ENCODE measurements around the gene RIPK1. TPM values are rescaled to one million over a fixed set of nuclear protein-coding genes. Genes with fewer than 3 reads are reported as not detected.
A peak's percentile ranks its signal among the peaks of the same experiment; 100 is the strongest.

The RIPK1 gene
- total RNA-seq, 1 donor from 2014 or later: 30.5 TPM

DNA sequence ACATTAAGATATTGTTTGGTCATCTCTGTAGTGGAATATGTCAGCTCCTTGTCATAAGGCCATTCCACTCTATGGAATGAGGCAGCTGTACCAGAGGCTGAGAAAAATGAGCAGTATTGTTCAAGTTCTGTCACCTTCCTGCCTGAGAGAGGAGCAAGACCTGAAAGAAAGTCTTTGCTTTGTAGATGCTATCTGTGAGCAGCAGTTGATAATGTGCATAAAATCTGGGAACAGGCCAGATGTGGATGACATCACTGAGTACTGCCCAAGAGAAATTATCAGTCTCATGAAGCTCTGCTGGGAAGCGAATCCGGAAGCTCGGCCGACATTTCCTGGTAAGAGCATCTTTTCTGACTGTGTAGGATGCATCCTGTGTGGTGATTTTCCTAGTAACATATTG, 16.8 kb downstream of the RIPK1 start:
- DNase-seq: no peak

GRCh38 chr6:3086282-3086946, 18.1 kb downstream of the RIPK1 start:
- DNase-seq: no peak

DNA sequence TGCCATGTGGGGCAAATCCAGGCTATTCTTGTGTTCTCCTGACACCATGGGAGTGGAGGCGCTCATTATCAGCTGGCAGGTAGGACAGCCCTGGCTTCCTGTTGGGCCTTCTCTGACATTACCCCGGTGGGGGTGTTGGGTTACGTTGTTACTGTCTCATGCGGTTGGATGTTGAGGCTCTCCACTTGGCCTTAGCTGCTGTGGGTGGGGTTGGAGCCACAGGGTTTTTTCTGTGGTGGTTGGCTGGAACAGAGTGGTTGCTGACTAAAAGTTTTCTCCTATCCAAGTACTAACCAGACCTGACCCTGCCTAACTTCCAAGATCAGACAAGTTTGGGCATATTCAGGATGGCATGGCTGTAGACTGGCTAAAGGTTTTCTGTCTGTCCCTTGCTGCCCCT, 20.2 kb downstream of the RIPK1 start:
- DNase-seq: no peak

GRCh38 chr6:3088968-3089367, 20.7 kb downstream of the RIPK1 start:
- DNase-seq: no peak

GRCh38 chr6:3090013-3090412, 21.7 kb downstream of the RIPK1 start:
- DNase-seq: no peak

DNA sequence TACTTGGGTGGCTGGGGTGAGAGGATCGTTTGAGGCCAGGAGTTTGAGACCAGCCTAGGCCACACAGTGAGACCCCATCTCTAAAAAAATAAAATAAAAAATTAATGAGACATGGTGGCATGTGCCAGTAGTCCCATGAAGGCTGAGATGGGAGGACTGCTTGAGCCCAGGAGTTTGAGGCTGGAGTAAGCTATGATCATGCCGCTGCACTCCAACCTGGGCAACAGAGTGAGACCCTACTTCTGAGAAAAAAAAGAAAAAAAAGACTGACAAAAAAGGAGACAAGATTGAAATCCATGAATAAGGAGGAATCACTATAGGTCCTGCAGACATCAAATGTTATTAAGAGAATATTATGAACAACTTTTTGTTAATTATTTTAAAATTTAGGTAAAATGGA, 26.5 kb downstream of the RIPK1 start:
- no peak for DNase-seq

DNA sequence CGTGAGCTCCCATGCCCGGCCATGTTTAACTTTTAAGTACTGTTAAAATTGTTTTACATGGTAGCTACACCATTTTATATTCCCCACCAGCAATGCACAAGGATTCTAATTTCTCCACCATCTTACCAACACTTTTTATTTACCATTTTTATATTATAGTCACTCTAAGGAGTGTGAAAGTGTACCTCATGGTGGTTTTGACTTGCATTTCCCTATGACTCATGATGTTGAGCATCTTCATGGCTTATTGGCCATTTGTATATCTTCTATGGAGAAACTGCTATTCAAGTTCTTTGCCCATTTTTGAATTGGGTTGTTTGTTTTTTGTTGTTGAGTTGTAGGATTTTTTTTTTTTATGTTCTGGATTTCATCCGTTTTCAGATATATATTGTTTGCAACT, 34.6 kb downstream of the RIPK1 start:
- DNase-seq: no peak

DNA sequence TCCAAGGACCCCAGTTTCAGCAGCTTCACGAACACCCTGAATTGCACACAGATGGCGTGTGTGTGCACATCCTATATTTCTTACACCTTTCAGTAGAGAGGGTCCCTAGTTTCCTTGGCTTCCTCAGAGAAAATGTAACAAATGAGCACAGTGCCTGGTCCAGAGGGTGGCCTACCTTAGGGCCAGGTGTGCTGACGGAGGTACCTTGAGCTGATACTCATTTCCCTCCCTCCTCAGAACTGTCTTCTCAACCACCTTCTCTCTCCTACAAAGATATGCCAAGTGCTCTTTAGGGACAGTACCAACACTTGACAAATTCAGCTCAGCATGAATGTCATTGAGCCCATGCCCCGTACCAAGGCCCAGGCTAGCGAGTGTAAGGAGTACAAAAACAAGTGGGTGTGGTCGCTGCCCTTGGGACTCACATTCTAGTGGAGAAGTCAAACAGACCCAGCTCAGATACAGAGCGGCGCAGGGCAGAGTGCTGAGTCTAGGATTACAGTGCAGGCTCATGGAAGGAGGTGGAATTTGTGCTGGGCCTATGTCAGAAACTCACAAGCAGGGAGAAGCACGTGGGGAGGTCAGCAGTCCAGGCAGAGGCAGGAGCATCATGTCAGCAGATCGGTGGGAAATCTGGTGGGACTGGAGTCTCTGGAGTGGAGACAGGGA, 40.6 kb downstream of the RIPK1 start:
- DNase-seq: no peak

DNA sequence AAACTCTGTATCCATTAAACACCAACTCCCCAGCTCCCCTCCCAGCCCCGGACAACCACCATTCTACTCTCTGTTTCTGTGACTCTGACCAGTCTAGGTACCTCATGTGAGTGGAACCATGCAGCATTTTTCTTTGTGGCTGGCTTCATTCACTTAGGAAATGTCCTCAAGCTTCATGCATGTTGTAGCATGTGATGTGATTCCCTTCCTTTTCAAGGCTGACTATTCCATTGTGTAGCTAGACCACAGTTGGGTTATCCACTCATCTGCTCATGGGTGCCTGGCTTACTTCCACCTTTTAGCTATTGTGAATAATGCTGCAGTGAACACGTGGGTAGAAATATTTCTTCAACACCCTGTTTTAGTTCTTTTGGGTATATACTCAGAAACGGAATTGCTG, 41.5 kb downstream of the RIPK1 start:
- no peak for DNase-seq

- DNase-seq: no peak
Measured at GRCh38 chr6:3114377-3114776, 46.1 kb downstream of the RIPK1 start.

DNA sequence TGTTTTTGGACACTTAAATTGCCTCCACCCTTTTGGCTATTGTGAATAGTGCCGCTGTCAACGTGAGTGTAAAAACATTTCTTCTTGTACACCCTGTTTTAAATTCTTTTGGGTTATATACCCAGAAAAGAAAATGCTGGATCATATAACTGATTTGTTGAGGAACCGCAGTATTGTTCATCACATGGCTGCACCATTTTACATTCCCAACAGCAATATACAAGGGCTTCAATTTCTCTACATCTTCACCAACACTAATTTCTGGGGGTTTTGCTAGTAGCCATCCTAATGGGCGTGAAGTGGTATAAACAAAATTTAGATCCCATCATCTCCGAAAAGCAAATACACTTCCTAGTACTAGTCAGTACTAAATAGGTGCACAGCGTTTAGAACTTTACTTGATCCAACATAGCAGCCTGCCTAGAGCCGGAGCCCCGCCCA, 49.6 kb downstream of the RIPK1 start:
- DNase-seq: no peak

- DNase-seq: peak; percentile 97
Measured at GRCh38 chr6:3118353-3119039, 50.2 kb downstream of the RIPK1 start, which contains the start of gene BPHL. BPHL (plus strand) TSS chr6:3118711; CDS start chr6:3118741, 30 bp downstream.

GRCh38 chr6:3119040-3119723, 50.9 kb downstream of the RIPK1 start:
- peak; percentile 48 for DNase-seq

GRCh38 chr6:3120765-3121089, 52.4 kb downstream of the RIPK1 start:
- no peak for DNase-seq

DNA sequence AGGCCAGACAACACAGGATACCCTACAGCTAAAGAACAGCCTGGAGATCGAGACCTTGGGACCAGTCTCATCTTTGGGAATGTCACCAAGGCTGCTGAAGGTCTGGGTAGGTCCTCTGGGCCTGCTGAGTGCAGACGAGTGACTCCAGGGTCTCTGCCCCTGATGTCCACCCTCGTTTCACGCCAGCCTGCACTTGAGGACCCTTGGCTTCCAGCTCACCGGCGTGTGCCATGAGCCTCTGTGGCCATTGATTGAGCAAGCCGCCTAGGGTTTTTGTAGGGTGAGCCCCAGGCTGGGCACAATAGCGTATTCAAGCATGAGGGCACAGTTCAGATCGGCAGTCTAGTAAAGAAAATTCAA, 54.5 kb downstream of the RIPK1 start:
- DNase-seq: no peak

DNA sequence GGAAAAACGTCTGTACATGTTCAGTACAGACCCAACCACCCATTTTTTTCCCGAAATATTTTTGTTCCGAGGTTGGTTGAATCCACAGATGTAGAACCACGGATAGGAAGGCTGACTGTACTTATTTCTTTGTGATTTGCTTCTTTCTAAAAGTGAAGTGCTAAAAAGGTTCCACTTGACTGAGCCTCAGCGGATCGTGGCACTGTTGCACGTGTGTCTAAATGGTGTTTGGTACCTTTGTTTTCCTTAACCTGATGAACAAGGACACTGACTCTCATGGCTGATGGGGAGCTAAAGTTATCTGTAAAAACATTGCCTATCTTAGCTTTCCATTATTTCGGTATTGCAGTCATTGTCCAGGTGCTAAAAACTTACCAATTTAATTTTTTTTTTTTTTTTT, 56.4 kb downstream of the RIPK1 start:
- no peak for DNase-seq

GRCh38 chr6:3125815-3126214, 57.5 kb downstream of the RIPK1 start:
- DNase-seq: no peak

DNA sequence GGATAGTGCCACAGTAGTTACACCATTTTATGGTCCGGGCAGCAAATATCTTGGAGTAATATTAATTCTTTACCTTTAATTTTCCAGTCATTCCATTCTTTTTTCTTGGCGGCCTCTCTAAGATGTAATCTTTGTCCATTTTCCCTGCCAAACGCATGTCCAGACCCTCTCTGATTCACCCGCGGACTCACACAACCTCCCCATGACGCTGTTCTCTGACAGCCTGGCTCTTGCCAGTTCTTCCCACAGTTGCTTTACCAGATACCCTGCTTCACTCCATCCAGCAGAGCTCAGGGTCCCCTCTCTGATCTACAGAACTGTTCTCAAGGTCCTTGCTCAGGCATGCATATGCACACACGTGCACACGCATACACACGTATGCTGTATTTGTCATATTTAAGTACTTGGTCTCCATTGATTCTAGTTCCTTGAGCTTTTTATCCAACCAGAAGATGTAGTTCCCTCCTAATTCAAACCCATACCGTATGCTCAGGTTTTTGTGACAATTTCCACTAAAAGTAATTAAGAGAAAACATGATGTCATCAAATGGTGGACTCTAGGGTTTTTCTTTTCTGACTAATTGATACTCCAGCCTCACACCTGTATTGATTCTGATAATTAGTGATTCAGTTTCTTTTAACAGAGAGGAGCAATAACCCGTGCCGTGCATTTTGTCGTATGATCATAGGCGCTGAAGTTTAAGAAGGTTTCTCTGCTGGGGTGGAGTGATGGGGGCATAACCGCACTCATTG, 60.2 kb downstream of the RIPK1 start:
- no peak for DNase-seq

- DNase-seq: no peak
Measured at GRCh38 chr6:3131695-3132094, 63.4 kb downstream of the RIPK1 start.

- no peak for DNase-seq
Measured at GRCh38 chr6:3133515-3133914, 65.2 kb downstream of the RIPK1 start.

GRCh38 chr6:3135668-3136291, 67.5 kb downstream of the RIPK1 start:
- DNase-seq: no peak

- no peak for DNase-seq
Measured at GRCh38 chr6:3136292-3137011, 68.2 kb downstream of the RIPK1 start.
